ENCODE results near the gene EDN3.

- no peak for TF ChIP-seq POLR2AphosphoS5 (IDR thresholded peaks at IDR 0.05; ENCODE audit: low read depth, low read length)
- TF ChIP-seq REST (IDR thresholded peaks at IDR 0.05; ENCODE audit: insufficient read depth in 1 of 2, low read depth in 2 of 2, low read length in 2 of 2), result no peak
- no peak for TF ChIP-seq TAF1 (IDR thresholded peaks at IDR 0.05; ENCODE audit: borderline replicate concordance, insufficient read depth, low read length)
Measured at GRCh38 chr20:59351157-59352040, 51.0 kb downstream of the EDN3 start.
